NCI-H2029 (cell line): ENCODE data around the gene NSG2.

Experiments
- DNase-seq: peaks from one replicate; lab custom pipeline; 2025; lab: John Stamatoyannopoulos, UW

The NSG2 gene

GRCh38 chr5:174151599-174152181 lies 106.2 kb downstream of the NSG2 start:
- DNase-seq: no peak

- DNase-seq: no peak
Measured at GRCh38 chr5:174154559-174154958, 109.1 kb downstream of the NSG2 start.

- no peak for DNase-seq
Measured at GRCh38 chr5:174155281-174155680, 109.8 kb downstream of the NSG2 start.

GRCh38 chr5:174155706-174156105 lies 110.2 kb downstream of the NSG2 start:
- no peak for DNase-seq

- no peak for DNase-seq
Measured at GRCh38 chr5:174157048-174157447, 111.5 kb downstream of the NSG2 start.
